ENCODE results near the gene NRXN2.

NRXN2 gene

DNA sequence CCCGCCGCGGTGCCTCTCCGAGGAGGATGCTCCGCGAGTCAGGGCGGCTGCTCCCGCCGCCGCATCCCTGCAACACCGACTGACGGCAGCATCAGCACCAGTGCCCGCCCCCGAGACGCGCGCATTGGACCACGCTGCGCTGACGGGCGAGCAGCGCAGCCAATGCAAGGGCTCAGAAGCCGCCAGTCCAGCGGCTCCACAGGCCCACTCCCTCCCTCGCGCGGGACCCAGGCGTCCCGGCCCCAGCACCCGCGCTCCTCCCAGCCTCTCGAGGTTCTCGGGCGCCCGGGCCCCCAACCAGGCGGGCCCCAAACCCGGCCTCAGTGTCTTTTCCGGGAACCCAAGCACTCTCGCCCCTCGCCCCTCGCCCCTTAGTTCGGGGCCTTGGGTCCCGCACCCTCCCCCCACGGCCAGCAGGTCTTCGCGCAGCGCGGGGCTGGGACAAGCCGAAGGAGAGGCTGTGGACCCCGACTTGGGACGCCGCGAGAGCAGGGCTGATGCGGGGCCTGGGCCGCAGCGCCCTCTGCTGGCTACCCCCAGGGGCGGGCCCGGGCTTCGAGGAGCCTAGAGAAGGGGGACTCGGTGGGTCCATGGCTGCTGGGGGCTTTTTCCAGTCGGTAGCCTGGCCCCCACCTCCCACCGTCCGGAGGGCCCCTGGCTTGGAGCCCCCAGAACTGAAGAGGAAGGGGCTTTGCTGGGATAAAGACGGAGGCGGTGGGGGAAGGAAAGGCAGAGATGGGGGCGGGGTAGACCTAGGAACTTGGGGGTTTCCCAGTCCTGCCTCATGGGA, at the start of gene NRXN2:
TSS of gene NRXN2 (minus strand) at position 81 of the 790 bp plus-strand sequence. CDS start 9,498 bp downstream, outside the sequence.
- peak; percentile 88 for DNase-seq

DNA sequence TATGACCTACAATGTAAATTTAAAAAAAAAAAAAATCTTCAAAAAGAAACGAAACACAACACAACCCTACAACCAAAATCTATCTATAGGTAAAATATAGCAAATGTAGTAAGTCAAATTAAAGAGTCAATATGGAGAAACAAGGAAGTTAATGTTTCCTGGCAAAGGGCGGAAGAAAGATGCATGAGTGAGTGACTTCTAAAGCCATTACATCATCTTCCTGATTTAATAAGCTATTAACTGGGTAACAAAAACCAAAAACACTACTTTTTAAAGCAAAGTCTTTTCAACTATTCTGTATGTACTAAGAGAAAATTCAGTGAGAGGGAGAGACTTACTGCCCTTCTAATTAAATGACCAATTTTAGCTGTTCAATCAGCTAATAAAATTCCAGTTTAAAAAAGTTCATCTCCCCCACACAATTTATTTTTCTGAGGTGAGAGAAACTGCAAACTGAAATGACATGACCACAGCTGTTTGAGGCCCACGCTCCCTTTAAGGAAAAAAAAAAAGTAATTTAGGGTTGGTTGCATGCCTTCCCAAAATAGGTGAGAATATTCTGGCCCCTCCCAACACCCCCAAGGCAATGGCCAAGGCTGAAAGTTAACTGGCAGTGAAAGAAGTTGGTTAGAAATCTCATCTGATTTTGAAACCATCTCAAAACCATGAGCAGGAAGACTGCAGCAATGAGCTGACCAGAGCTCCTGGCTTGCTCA, 49.5 kb upstream of the NRXN2 start:
- no peak for DNase-seq

DNA sequence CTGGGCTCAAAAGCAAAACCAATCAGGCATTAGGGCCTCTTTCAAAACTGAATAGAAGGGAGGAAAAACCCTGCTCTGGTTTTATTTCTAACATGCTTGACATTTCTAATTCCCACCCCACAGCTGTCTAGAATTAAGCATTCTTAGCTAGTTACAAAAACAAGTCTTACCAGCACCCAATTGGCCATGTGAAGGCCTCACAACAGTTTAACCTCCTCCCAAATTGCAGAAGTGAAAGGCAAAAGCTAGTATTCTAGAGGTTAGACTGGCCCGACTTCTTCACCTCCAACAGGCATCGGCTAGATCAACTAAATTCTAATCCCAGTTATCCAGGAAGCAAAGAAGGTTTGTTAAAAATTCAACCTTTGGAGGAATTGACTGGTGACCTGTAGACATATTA, 48.9 kb upstream of the NRXN2 start:
- DNase-seq, result no peak

DNA sequence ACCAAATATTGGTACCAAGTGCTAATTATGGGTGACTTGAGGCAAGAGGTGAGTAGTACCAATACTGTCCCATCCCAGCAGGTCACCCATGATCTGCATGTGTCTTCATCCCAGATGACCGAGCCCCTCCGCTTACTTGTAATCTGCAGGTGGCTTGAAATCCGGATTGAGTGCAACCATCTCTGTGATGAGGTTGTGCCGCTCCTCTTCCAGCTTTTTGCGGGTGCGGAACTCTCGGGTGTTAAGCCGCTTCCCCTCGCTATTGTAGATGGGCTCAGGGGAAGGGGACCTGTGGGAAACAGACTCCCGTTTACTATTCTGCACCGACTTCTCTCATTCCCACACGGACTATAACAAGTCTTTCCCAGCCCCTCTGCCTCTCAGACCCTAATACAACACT, 47.1 kb upstream of the NRXN2 start:
- no peak for DNase-seq

DNA sequence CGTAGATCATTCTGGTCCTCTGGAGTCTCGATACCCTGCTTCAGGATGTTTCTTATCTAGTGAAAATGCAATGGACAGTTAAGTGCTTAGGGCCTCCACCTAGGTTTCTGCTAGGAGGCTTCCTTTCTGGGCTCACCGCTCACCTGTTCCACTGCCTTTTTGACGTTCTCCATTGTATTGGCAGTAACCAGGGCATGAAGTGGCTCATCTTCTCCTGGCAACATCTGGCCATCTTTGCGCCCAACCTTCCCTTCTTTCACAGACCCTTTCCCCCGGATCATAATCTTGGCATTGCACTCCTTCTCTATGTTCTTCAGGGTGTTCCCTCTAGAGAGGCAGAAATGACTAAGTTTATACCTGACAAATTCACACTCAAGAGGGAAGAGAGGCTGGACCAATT, 46.3 kb upstream of the NRXN2 start:
- DNase-seq, result no peak

DNA sequence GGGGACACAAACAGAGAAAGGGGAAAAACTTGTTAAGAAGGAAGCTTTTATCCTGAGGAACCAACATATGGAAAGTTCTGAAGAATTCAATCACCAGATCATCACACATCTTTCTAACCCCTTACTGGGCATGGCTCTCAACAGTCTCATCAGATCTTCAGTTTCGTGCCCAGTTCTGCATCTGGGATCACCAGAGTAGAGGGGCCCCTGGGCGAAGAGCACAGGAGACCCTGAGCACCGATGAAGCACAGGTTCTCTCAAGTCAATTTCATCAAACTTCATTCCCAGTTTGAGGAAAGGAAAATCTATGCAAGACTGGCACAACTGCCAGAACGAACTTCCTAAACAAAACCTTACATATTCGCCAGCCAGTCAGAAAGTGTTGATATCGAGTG, 45.3 kb upstream of the NRXN2 start:
- no peak for DNase-seq

DNA sequence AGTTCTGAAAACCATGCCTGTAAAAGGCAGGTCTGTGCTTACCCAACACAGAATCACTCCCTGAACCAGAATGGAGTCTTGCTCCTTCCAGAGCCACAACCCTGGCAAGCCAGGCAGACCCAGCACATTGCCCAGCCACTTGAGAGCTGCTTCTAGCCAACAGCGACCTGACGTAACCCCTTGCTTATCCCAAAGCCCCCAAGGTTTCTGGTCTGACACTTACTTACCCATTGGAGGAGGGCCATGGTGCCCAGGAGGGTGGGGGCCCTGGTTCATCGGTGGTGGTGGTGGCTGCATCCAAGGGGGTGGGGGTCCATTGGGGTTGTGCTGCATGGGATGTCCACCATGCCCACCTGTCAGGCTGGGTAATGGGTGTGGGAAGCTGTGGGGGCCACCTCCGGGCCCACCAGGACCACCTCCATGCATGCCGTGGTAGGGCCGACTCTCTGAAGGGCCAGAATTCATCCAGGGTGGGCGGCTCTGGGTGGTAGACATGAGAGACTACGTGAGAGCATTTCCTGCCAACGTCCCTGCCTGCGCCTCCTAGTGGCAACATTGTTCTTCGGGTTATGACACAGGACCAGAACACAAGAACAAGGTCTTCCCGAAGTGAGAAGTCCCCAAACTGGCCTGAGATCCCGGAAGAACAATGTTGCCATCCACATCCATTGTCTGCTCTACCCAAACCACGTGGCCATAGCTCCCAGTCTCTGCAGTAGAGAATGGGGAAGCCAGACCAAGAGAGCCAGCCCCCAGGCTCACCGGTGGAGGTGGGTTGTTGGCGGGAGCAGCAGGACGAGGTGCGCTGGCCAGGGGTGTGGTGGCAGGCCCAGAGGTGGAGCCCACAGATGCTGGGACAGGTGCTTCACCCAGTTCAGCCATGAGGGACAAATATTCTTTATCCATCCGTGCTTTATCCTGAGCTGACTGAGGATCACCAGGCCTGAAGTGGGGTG, 44.6 kb upstream of the NRXN2 start:
- peak; percentile 78 for DNase-seq

DNA sequence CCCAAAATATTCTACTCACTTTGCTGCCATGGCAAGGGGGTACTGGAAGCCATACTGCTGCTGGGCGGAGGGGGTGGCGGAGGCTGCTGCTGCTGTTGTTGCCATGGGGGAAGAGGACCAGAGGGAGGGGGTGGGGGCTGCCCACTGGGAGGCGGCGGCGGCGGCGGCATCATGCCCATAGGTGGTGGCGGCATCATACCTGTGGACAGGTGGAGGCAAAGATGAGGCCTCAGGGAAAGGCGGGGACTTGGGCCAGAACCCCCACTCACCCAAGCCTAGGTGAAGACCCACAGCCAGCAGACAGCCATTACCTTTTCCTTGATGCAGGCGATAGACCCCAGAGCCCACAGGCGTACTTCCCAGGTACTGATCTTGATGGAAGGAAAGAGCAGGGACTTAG, 43.9 kb upstream of the NRXN2 start:
- no peak for DNase-seq

DNA sequence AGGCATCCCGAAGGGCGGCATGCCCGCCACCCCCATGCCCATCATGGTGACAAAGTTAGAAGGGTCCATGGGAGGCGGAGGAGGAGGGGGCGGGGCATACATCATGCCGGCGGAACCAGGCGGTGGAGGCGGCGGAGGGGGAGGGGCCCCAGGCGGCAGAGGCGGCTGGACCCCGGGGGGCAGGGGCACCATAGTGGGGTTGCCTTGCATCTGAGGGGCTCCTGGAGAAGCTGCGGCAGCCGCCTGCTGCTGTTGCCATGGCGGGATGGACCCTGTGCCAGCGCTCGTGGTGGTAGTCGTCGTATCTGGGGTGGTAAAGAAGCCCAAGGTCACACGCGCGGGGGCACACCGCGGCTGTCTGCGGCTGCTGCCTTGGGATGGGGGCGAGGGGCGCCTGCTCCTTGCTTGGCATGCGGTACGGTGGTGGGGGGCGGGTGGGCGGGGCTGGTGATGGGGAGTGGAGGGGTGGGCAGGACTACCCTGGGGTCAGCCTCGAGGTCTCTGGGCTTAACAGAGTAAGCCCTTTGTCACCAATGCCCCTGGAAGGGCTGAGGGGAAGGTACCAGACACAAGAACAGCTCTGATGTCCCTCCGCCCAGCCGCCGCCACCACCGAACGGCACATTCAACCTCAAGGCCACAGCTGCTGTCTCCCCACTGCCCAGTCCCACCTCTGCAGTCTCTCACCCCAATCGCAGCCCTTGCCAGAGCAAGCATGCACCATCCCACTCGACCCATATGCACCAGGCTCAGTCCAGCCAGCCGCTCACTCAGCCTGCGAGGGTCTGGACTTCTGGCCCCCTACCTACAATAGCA, 43.1 kb upstream of the NRXN2 start:
- no peak for DNase-seq

DNA sequence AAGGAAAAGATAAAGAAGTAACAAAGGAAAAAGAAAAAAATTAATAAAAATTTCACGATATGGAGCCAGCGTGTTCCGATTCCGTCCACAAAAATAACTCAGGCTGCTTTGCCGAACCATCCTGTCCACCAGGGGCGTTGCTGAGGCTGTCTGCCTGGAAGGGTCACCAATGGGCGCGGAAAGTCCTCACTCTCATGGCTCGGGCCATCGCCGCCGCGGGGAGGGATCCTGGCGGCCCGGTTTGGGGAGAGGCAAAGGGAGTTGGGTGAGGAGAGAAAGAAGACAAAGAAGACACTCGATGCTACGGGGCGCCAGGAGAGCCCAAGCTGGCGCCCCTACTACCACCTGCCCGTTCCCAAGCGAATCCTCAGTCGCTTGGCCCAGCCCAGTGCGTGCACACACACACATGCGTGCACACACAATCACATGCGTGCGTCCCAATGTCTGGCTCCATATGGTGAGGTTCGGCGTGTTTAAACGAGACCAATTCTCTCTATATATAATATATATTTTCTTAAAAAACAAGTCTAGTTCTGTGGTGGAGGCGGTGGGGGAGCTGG, 42.4 kb upstream of the NRXN2 start:
- no peak for DNase-seq

DNA sequence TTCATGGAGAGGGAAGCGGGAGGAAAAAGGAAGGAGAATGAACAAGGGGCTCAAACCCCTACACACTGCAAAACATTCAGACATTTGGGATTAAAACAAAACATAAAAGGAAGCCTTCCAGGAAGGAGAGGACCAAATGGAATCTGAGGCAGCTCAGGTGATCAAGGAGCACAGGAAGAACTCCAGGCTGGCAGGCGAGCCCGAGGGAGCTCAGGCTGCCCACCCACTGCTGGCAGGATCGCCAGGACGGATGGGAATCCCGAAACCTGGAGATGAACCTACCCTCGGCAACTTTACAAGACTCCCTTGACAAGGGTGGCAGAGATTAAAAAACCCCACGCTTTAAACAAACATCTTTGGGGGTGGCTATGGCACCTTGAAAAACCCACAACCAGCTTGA, 41.8 kb upstream of the NRXN2 start:
- no peak for DNase-seq

DNA sequence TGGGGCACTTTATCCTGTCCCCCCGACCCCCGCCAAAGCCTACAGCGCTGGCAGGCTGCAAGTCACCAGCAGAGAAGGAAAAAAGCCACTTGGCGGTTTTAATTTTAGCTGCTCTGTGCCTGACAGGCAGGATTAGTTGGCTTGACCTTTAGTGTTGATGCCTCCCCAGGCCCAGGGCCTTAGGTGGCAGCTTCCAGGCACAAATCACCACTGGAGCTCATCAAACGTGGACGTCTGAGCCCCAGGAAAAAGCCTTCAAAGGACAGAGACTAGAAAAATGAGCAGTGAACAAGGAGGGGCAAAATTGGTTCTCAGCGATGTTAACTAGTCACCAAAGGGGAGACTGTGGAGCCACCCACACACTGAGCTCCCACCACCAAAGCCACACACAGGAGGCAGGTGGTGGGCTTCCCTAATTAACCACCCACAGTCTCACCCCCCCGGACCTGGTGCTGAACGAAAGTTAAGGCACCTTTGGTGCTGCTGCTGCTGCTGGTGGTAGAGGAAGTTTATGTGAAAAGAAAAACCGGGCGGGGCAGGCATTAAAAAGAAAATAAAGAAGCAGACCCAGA, 41.1 kb upstream of the NRXN2 start:
- DNase-seq, result peak; percentile 57

DNA sequence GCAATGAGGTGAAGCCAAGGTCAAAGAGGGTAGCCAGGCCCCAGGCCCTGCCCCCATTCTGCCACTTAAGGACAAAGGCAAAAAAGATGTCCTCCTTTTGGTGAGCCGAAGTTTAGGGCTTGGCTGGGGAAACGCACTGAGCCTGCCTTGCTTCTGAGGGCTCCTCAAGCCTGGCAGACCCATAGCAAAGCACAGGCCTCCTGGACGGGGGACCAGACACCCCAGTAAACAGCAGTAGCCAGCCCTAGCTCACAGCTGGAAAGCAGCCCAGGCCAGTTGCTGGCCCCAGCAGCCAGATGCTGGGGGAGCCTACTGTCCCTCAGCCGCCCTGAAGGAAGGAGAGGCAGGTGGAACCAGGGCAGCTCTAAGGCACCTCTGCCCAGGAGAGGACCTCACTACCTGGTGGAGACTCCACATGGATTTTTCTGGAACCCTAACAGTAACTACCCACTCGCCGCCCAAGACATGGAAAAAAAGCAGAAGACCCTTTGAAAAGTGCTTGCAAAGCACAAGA, 40.6 kb upstream of the NRXN2 start:
- no peak for DNase-seq

DNA sequence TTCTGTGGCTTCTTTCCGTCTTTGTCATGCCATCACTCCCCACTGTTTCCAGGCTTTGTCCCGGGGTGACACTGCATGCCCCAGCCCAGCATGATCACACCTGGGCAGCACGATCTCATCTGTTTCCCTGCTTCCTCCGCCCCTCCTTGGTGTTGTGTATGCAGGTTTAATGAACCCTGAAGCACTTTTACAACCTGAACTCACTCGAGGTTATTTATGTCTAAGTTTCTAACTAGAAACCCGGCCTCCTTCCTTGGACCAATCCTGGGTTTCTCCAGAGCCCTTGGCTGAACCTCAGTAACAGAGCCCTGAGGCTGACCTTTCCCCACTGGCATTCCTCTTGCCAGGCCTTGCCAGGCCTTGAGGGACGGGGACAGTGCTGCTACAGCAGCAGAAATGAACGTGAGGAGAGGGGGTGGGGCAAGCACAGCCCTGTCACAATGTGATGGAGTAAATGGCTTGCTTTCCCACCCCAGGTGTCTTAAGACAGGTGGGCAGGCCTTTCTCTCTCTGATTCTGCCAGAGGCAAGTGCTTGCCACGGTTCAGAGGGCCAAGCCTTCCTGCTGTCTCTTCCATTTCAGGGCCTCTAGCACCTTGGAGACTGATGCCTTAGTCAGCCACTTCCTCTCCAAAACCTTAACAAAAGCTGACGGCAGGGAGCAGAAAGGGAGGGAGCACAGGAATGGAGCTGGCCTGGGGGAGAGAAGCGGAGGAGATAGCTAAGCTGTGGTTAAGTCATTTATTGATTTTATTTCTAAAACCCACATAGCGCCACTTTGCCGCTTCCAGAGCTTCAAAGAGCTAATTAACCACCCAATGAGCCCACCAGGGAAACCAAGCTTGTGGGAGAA, 39.9 kb upstream of the NRXN2 start:
- DNase-seq, result no peak

DNA sequence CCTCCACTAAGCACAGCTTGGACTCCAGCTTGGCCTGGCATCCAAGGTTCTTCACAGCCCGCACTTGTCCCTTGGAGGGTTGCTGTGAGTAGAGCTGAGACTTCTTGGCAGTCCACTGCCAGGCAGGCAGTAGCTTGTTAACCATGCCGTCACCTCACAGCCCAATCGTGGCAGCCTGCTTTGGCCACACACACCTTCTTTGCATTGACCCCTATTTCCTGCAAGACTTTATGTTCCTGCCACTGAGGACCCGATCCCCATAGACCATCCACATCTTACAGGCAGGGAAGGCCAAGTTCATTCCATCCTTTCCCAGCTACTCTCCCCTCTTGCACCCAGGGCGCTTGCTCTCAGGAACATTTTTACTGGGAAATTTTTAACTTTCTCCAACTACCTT, 39.3 kb upstream of the NRXN2 start:
- DNase-seq, result no peak

DNA sequence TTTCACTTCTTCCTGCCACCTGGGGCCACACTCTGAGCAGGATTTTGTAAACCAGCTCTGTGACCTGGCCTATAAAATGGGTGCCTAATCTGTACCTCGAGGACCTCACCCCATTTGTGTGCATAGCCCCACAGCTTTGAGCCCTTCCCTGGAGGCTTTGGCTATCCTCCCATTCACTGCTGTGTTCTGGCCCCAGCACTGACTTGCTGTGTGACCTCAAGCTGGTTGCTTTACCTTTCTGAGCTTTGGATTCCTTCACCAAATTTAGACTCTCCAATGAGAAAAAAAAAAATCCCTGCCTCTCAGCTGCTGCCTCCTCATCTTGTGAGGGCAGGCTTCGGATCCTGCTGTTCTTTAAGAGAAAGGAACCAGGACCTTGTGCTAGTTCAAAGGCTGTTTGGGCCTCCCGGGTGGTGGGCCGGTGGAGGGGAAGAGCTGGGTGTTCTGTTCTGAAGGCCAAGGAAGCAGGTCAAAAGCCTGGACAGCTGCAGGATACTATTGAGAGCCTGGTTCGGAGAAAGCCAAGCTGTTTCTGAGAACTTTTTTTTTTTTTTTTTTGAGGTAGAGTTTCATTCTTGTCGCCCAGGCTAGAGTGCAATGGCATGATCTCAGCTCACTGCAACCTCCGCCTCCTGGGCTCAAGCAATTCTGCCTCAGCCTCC, 37.9 kb upstream of the NRXN2 start:
- no peak for DNase-seq

DNA sequence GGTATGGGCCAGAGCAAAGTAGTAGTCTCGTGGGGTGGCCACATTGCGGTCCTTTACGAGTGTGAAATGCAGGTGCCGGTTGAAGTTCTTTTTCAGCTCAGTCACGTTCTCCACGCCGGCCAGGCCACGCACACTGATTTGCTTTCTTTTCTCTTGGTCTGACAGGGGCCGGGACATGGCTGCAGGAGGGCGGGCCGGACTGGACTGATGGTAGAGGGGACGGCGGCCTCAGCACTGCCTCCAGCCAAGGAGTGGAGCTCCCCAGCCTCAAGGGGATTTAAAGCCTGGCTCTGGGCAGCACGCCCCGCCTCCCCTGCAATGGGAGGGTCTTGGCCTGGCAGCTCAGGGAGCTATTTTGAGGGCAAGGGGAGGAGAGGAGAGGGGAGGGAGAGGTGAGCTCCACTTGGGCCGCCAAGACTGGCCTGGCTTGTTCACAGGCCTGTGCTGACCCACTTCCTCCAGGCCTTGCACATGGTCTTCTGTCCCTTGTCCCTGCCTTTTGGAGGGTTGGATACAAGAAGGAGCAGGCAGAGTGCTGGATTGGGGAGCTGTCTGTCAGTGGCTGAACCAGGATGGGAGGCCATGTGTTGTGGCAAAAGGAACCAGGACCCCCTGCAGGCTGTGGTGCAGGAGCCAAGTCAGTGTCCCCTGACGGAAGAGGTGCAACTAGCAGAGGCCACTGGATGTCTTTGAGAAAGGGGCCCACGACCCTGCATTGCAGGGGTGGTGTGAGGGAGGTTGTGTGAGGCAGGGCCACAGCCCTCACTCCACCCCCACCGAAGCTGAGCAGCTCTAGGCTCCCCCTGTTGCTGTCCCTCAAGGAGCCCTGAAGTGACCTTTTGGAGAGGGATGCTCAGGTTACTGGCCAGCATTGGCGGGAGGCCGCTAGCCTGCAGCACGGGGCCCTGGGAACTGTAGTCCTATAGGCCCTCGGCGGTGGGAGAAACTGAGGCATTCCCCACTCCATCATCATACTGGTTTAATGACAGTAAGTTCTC, 37.0 kb upstream of the NRXN2 start, which contains the start of gene PYGM:
TSS of gene PYGM (minus strand) at position 253 of the 998 bp plus-strand sequence. CDS start at position 177, 76 bp downstream.
- no peak for DNase-seq

DNA sequence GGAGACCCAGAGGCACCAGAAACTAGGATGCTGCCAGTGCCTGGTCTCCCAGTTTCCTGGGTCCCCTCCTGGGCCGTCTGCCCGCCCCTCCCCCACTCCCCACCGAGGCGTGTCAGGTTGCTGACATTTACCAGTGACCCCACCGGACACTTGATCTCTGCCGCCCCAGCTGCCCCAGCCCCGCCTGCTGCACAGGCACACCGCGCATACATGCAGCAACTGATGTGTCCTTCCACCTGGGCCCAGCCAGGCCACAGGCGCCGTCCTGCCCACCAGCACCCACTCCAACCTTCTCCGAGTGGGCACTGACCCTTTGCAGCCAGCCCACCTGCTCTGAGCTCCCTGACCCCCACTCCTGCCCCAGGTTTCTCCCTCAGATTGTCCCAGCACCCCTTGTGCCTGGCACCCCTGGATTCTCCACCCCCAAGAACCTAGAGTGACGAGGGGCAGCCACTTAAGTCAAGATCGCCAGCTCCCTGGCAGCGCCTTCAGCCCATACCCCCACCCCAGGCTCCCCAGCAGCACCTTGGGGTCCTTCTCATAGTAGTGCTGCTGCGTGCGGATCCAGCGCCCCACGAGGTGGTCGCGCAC, 36.2 kb upstream of the NRXN2 start:
- no peak for DNase-seq

Data from activated naive CD4-positive, alpha-beta T cell treated with Interleukin-2 at 50 U/mL for 16 hours (primary cell).